Mucosa of stomach (tissue), 1 donor: ENCODE results near the gene BMF.

Experiments
- H3K27me3 ChIP-seq: one replicate; pipeline ENCODE4 v1.7.0; 2013; ENCODE audit warnings: mild to moderate bottlenecking, low read length; ENCODE audit not compliant: control insufficient read depth, insufficient read depth
- H3K36me3 ChIP-seq: one replicate; pipeline ENCODE4 v1.7.0; 2013; ENCODE audit warnings: low read length; ENCODE audit not compliant: control insufficient read depth, insufficient read depth
- H3K4me1 ChIP-seq: one replicate; pipeline ENCODE4 v1.7.0; 2013; ENCODE audit warnings: mild to moderate bottlenecking, low read length; ENCODE audit not compliant: control insufficient read depth, insufficient read depth
- H3K4me3 ChIP-seq: one replicate; pipeline ENCODE4 v1.7.0; 2013; ENCODE audit warnings: low read length
- H3K9ac ChIP-seq: one replicate; pipeline ENCODE4 v1.7.0; 2013; ENCODE audit warnings: mild to moderate bottlenecking, low read length, moderate library complexity
- H3K9me3 ChIP-seq: one replicate; pipeline ENCODE4 v1.7.0; 2013; ENCODE audit warnings: mild to moderate bottlenecking, low read length, moderate library complexity; ENCODE audit not compliant: control insufficient read depth
- donor health status: Pancreatic carcinoma.

The BMF gene

DNA sequence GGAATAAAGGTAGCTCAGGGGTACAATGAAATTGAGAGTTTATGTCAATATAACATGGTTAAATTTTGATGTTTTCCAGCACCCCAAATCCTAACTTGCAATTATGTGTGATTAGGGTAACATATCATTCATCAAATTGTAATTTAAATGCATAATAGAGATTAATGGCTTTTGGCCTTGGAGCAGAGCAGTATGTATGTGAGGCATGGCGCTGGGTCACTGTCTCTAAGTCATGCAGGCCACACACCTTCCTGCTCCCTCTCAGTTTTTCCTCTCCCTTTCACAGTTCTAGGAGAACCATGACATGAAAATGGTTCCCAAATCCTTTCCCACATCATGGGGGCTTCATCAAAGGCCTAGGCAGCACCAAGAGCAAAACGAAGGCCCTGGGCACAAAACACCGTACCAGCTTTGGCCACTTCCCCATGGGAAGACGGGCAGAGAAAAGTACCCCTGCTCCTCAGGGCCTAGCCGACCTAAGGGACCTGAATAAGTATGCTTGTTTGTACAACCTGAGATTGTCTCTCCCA lies 65.8 kb downstream of the BMF start:
- no peak overlapping the region for H3K4me3 ChIP-seq
- H3K4me1 ChIP-seq = peaks cover 37% of the 10 kb centered on the region
- no peaks in the 10 kb centered on the region for H3K27me3 ChIP-seq
- H3K9me3 ChIP-seq = no peaks in the 10 kb centered on the region
- H3K36me3 ChIP-seq = no peaks in the 10 kb centered on the region
- no peak overlapping the region for H3K9ac ChIP-seq

DNA sequence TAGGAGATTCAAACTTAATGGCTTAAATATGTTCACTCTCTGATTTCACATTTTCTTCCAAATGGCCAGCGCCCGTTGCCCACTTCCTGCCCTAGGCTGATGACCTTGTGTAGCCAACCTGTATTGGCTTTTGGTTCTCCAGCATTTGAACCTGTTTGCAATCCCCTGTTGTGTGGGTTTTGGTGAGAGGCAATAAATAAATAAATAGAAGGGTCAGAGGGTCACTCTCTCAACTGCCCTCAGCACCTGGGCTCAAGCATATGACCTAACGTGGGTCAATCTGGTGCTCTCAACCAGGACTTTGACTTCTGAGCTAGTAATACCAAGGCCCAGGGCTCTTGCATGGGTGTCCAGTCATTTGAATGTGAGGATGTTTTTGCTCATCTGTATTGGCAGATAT lies 67.9 kb downstream of the BMF start:
- H3K4me1 ChIP-seq = peaks cover 18% of the 10 kb centered on the region

DNA sequence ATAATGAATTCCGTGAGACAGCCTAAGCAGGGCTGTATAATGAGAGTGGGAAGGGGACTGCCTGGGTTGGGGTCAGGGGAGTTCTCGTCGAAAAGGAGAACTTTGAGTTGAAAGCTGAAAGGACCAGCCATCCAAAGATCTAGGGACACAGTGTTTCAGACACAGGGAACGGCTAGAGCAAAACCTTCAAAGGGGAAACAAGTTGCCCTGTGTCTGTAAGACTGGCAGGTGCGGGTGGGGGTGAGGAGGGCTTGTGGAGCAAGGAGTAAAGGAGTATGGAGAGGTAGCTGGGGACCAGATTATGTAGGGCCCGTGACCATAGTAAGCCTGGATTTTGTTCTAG lies 68.4 kb downstream of the BMF start:
- Histone ChIP-seq H3K9me3 (no peaks in the 10 kb centered on the region), H3K4me1 (peaks cover 13% of the 10 kb centered on the region), H3K4me3 (no peak overlapping the region), H3K27me3 (no peaks in the 10 kb centered on the region), H3K9ac (no peak overlapping the region), H3K36me3 (no peaks in the 10 kb centered on the region)

More for the DNA sequence above, 67.9 kb downstream of the BMF start:
- Histone ChIP-seq H3K9ac (no peak overlapping the region), H3K27me3 (no peaks in the 10 kb centered on the region), H3K36me3 (no peaks in the 10 kb centered on the region), H3K9me3 (no peaks in the 10 kb centered on the region), H3K4me3 (no peak overlapping the region)

DNA sequence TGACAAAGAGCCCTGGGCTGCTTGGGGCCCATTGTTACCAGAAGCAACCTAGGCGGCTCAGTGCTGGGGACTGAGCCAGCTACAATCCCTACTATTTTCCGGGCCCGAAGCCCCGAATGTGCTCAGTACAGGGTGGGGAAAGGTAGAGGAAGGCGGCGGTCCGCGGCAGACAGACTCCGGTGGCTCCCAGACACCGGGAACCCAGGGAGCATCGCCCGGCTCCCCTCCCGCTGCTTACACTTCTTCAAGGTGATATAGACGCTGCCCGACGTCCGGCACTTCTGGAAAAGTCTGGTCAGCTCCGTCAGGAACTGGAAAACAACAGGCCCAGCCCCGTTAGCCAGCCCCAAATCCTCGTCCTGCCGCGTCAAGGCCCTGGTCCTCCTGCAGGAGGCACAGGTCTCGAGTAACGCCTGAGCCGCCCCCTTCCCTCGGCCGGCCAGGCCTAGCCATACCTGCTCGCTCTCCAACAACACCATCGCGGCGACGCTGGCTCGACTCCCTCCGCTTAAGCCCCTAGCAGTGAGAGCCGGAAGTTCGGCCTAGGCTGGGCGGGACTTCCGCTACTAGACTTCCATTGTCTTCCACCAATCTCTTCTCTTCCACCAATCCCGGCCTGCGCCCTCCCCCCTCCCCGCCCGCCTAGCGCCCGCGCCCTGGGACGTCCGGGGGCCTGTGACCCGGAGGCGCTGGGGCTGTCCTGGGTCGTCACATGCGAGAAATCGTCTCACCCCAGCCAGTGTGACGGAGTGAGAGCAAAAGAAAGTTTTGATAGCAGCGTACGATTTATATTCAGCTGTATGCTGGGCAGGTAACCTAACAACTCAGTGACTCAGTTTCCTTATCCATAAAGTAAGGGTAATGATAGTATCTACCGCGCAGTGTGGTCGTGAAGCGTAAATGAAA lies 69.8 kb downstream of the BMF start, which contains the start of gene SRP14:
TSS of gene SRP14 (minus strand) at position 544 of the 906 bp plus-strand sequence. CDS start at position 479, 65 bp downstream.
- Histone ChIP-seq H3K36me3 (no peaks in the 10 kb centered on the region), H3K9ac (peak within 1 kb of the TSS; percentile 96), H3K9me3 (no peaks in the 10 kb centered on the region), H3K27me3 (no peaks in the 10 kb centered on the region), H3K4me3 (peak within 1 kb of the TSS; percentile 93), H3K4me1 (peaks cover 6% of the 10 kb centered on the region)

DNA sequence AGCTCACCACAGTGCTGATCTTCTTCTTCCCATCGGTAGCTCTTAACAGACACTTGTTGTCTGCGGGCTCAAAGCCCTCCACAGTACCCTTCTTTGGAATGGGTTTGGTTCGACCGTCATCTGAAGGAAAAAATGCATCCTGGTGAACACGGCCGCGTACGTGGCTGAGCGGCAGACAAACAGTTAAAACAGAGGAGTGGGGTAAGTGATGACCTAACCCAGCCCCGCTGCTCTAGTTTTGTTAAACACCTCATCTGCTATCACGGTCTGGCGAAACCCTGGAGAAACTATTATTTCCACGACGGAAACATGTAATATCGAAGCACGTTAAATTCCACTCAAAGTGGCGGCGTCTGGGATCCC lies 70.4 kb downstream of the BMF start:
- Histone ChIP-seq H3K9me3 (no peaks in the 10 kb centered on the region), H3K27me3 (no peaks in the 10 kb centered on the region), H3K36me3 (no peaks in the 10 kb centered on the region), H3K4me1 (peaks cover 6% of the 10 kb centered on the region), H3K9ac (peak overlapping the region; percentile 96), H3K4me3 (peak overlapping the region; percentile 93)
